Hippocampal formation (tissue), 2 donors: ENCODE measurements around the gene CAST.

Experiments used
- DNase-seq, 2 donors: peaks; one replicate each; lab custom pipeline; 2025; lab: John Stamatoyannopoulos, UW

CAST gene

DNA sequence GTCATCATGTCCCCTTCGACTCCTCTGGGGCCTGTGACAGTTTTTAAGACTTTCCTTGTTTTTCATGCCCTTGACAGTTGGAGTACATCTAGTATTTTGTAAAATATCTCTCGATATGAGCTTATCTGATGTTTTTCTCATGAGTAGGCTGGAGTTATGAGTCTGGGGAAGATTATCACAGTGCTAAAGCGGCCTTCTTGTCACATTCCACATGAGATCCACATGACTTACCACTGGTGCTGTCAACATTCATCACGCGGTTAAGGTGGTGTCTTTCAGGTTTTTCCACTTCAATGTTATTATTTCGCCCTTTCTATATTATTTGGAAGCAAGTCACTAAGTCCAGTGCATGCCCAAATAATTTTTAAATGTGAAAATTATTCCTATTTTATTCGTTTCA lies 17.1 kb upstream of the CAST start:
- DNase-seq = no peak

DNA sequence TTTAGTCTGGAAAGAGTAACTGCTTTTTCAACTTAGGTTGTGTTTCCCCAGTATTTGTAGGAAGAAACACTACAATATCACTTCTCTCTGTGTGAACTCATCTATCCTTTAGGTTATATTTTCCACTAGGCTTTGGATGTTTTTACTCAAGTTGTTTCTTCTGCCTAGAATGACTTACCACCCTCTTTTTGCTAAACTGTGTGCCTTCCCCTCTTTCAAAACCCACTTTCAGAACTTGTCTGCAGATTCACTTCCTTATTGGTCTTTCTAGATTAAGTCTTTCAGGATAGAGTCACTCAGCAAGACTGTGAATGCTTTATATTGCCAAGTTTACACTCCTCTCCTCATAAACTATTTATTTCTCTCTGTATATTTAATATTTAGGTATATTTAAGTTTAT lies 14.2 kb upstream of the CAST start:
- no peak for DNase-seq

DNA sequence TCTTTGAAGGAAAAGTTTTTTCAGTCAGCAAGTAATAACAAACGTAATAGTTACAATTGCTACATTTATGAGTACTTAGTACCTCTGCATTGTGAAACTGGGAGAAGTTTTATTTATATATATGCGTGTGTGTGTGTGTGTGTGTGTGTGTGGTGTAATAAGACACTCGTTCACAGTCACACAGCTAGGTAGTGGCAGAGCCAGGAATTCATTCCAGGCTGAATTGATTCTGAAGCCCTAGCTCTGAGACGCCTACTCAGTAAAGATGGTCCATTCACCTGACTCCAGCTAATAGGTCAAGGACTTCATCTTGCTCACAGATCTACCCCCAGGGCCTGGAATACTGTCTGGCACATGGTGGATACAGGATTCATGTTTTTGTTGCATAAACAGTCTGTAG lies 13.6 kb upstream of the CAST start:
- no peak for DNase-seq

DNA sequence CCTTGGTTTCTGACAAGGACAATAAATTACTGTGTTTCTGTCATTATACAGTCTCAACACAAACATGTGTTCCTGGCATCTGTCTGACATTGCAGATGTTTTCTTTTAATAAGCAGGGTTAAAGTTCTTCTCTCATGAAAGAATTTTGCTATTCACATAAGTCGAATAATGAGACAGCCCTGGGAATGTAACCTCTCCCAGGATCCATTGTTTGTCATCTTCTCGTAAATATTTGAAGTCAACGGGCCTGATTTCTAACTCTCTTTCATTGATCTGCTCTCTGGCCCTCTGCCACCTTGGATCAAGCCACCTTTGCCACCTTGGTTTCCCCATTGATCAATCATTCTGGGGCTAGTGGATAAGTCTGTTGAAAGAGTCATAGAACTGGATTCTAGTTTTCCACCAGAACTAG lies 12.9 kb upstream of the CAST start:
- DNase-seq = no peak

DNA sequence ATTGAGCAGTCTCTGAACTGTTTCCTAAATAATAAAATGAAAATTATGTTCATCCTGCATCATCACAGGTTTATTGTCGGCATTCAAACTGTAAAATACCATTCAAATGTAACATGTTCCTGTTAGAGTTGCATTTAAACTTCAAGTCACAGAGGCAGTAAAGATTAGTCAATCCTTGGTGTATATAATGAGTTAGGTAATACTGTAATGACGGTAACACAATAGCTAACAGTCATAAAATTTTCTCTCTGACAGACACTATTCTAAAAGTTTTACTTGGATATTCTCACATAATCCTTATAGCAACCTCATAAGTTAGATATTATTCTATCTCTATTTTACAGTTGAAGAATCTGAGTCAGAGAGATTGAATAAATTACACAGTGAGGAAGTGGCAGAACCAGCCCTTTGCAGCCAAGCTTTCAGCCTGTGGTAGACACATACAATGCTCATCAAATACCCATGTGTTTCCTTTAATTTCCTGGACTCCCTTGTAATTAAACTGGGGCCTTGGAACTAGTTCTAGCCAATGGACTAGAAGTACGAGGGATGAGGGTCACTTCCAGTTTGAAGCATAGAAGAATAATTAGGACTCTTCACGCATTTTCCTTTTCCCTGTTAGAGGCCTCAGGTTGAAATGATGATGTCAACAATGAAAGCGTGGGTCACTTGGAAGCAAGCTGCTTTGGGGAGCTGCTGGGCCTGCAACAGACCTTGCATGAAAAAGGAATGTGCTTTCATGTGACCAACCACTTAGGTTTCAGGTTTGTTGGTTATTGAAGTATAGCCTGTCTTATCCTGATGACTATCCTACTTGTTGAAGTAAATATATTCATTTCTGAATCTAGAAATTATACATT lies 12.3 kb upstream of the CAST start:
- no peak for DNase-seq

DNA sequence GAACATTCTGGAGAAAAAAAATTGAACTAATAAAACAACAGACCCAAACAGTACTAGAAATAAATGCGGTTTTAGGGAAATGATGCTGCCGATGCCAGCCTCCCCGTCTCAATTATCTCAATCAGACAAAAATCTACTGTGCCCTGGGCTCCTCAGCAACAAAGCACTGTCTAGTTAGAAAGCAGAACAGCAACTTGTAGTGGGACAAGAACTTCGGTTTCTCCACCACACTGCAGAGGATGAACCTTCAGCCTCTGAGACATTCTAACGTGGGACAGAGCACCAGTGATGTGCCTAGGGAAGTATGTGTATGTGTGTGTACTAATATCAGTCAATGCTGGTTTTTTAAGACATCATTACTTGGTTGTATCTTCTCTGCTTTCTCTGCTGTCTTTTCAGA lies 11.1 kb upstream of the CAST start:
- DNase-seq = no peak

DNA sequence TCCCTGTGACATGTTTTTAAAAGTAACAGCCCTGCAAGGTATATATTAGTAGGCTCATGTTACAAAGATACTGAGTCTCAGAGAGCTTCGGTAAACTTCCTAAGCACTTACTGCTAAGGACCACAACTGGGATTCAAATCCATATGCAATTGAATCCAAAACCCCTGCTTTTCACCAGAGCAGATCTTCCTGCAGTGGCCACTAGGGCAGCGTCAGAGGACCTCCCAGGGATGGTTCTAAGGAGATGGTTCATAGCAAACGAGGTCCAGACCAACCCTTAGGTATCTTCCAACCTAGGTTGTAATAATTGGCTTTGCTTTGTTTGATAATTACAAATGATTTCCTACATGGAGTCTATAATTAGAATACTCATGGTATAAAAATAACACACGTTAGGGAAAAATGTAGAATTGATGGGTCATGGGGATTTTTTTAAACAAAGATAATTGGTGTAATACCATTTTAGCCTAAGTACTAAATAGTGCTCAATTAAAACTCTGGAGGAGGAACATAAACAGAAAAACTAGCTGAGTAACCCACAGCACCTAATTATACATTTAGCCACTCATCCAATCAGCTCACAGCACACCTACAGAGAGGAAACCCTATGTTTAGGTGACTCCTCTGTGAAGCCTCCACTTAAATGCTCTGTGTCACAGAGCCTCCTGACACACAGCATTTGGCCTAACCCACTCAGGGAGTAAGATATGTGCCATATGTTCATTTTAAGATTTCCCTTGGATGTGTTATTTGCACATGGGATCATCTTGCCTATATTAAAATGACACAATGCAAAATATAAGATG lies 10.0 kb upstream of the CAST start:
- no peak for DNase-seq

DNA sequence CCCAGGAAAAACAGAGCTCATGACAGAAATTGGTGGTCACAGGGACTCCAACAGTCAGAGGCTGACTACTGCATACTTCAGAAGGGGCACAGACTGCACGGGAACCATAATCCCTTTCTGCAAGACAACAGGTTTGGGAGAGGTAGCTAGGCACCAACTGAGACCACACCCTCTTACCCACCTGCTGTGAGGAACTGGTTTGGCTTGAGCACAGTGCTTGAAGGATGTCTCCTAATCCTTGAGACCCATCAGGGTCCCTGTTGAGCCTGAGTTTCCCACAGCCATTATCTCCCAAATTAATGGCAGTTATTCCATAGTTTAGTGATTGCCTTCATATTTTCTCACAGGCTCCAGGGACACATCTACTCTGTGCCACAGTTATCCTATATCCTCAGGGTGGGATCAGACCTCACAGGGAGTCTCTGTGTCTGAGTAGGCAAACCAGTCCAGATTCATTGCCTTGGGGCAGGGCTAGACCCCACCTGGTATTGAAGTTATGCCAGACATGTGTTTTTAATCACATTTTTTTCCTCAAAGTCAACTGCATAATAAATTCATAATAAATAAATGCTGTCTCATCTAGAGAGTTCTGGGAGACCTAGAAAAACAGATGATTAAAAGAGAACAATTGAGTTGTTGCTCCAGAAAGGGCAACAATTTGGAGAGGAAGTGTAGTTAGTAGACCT lies 9.3 kb upstream of the CAST start:
- no peak for DNase-seq

DNA sequence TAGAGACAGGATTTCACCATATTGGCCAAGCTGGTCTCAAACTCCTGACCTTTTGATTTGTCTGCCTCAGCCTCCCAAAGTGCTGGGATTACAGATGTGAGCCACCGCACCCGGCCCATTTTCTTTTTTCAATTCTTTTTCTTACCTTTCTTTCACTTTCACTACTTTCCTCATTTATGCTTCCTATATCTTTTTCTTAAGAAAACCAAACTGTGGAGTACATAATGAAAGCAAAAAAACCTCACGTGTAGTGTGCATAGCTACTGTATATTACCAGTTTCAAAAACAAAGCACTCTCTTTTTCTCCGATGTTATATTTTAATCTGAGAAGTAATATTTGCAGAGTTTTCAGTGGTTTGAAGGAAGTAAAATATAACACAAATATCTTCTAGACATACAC lies 8.0 kb upstream of the CAST start:
- DNase-seq = no peak

DNA sequence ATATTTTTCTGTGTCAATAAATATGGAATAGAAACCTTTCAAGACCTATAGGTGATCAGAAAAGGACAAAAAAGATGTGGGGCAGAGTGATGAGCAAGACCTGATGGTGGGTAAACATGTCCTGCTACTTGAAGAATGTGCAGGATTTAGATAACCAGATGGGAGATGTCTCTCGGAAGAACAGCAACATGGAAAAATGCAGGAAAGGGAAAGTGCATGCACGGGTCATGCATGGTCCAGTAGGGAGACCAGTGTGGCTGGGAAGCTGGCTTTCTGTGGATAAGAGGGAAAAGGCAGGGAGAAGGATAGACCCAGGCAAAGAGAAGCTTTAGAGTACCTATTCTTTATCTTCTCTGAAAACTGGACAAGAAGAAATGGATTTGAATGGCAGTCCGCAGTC lies 7.1 kb upstream of the CAST start:
- DNase-seq = no peak

DNA sequence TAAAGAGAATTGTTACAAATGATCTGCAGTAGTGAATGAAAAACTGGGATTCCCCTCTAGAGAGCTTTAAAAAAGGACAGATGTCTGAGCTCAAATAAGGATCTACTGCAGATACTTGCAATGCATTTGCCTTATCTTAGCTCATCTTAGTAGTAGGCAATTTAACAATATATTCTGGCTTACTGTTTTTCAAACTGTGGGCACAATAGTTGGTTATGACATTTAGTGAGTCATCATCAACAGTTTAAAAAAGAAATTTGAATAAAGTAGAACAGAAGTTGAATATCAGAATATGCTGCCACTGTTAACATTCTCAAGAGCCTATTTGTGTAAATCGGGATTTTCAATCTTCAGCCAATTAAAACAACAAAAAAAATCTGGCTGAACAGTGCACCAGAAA lies 6.7 kb upstream of the CAST start:
- DNase-seq = no peak

DNA sequence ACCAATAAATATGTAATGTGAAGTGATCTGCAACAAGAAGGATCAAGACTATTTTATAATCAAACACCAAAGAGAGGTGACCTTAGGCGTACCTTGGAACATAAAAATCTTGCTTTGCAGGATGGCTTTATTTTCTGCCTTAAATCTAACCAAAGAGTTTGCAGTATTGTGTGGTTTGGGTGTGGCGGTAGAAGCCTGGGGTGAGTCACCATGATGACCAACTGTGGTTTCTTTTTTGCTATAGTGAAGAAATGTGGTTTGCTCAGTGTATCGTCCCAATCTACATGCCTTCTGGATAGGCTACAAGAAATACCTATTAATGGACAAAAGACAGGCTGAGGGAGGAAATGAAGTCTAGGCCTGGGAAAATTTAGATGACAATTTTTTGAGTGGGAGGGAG lies 5.1 kb upstream of the CAST start:
- DNase-seq = no peak

DNA sequence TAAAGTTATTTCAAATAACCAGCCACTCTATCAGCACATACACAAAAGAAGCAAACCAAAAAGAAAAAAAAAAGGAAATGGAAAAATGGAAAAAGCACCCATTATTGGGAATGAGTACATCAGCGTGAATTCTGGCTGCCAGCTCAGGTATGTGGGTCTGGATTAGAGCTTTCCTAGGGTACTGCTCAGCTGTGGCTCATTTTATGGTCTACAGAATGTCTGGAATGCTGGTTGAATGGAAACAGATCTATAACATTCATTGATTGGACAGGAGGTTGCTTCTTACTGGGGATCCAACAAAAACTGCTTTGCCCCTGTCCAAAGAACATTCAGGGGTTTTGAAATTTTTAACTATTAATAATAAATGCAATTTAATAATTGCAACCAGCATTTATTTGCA lies 3.9 kb upstream of the CAST start:
- DNase-seq = no peak

DNA sequence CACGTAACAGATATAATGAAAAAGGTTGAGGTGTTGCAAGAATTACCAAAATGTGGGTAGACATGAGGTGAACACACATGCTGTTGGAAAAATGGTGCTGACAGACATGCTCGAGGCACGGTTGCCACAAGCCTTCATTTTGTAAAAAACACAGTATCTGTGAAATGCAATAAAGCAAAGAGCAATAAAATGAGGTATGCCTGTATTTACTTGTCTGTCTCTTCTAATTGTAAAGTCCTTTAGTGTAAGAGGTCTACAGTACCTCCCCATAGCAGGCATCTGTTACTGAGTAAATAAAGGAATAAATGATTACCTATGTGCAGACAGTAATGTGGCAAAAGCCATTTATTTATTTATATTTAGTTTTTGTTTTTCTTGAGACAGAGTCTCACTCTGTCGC lies 3.0 kb upstream of the CAST start:
- no peak for DNase-seq

DNA sequence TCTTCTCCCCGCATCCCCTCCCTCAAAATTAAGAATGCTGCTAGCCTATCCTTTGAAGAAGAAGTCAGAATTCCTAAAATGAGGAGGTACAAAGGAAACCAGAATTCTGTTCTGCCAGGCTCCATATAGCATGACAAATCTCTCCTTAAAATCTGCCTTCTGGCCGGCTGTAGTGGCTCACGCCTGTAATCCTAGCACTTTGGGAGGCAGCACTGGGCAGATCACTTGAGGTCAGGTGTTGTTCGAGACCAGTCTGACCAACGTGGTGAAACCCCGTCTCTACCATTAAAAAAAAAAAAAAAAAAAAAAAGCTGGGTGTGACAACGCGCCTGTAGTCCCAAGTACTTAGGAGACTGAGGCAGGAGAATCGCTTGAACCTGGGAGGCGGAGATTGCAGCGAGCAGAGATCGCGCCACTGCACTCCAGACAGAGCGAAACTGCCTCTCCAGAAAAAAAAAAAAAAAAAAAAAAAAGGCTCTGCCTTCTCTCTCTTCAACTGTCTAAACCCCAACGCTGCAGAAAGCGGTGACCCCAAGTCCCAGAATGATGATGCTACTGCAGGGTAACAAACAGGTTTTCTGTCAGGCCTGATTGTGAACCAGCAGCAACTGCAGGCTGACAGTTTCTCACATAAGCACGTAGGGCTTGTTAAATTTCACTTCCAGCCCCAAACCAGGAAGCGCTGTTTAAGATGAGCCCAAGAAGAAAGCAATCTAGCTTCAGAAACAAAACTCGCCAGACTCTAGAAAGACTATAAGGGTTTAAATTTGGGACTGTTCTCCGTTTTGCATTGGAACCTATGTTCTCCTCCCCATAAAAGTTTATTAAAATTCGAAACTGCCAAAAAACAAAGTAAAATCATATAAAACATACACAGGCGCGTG lies 963 bp upstream of the CAST start:
- DNase-seq = no peak

DNA sequence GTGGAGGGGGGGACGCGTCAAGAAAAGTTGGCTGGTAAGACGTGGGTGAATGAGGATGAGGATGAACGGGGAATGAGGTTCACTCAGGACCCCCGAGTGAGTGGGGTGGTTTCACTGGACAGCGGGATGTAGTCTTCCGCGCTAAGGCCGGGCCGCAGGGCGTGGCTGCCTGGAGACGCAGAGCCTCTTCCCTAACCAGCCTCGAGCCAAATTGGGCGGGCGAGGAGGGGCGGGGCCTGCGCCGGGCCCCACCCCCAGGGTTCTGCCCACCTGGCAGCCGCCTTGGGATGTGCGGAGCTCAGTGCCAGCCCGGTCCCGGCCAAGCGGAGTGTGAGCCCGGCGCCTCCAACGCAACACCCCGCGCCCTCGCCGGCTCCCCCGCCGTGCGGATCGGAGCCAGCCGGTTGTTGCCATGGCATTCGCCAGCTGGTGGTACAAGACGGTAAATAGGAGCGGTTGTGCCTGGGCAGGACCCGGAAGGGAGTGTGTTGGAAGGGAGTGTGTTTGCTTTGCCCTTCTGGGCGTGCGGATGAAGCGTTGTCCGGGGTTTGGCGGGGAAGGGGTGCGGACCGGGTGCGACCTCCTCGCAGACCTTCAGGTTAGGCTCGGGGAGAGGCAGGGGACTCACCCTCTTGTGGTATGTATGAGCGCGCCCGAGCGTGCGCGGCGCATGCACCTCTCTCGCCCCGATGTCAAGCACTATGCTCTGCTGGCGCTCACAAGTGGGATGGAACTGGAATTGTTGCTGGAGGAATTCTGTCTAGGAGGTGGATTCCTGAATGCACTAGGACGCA lies 746 bp downstream of the CAST start:
- peak; percentile 83 to 91 for DNase-seq

DNA sequence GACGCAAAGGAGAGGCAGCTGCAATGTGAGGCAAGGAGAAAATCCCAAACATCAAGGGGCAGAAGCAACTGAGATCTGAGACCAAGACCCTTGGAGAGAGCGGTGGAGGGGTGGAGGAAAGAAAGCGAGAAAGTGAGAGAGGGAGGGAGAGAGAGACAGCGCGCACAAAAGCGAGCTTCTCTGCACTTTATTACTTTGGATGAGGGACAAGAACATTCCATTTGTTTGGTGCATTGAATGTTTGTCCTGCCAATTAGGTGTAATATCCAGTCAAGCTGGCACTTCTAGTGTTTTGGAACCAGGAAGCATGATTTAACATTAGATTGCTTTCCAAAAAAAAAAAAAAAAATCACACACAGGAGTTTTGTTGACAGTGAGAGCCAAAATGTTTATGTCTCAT lies 1.4 kb downstream of the CAST start:
- DNase-seq = no peak

DNA sequence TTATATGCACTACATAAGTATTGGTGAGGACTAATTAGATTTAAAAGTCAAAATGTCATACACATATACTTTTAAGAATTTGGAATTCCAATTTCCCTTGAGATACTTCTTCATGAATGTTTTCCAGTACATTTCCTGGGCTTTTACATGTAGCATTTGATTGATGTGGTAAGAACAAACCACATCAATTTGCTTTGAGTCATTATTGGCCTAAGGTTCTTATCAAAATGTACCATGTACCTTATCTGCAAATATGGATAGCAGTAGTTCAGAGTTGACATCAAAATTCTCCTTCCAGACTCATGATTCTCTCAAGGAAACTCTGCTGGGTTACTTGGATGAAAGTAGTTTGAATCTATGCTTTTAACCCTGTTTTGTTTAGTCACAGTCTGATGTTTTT lies 2.5 kb downstream of the CAST start:
- DNase-seq = no peak

DNA sequence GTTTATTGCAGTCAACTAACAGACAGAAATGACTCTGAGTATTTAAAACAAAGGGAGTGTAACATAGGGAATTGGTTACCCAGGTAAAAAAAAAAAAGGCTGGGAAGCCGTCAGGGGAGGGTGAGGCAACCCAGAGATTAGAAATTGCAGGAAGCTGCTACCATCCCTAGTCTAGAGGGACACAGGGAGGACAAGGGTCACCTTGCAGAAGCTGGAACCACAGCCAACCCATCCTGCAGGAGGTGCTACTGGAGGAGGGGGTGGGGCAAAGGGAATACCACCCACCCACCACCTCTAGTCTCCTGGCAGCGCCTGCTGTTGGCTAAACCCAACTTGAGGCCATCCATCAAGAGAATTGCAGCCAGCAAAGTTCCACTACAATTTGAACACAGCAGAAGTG lies 6.5 kb downstream of the CAST start:
- no peak for DNase-seq

DNA sequence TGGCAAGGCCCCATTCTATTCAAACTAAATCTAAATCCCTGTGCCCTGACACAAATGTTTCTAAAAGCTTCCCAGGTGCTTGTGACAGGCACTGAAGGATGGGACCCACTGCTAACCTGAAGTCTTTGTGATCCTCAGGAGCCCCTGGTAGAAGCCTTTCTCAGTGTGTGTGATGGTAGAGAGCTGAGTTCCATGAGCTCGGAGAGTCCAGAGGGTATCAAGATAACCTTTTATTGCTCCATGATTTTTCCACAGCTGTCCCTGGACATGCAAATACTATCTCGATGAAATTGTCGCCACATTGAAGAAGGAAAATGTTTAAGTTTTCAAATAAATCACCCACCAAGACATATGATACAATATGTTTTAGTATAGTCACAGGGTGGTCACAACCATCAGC lies 7.7 kb downstream of the CAST start:
- DNase-seq = no peak

DNA sequence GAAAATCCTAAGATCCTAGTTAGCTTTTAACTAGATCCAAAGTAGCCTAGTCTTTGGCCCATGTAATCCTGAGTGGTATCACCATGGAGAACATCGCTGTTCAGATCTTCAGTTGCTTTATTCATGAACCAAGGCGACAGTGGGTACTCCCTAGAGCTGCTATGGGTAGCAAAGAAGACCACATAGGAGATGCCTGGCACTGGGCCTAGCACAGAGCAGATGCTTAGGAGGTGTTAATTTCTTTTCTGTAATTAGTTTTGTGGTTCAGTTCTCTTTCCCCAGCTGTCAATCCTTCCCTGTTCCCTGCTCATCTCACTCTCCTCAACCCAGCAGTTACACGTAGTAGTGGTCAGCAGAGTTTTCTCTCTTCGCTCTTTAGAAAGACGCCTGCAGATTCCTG lies 9.3 kb downstream of the CAST start:
- no peak for DNase-seq
